Activated CD4-positive, alpha-beta T cell treated with anti-CD3 and anti-CD28 coated beads, Interleukin-2, amount 50 U/mL, for 16 hours (primary cell): ENCODE measurements around the gene SLC35F1.

ENCODE experiments used
- DNase-seq: peaks from one replicate; pipeline ENCODE4 v3.0.0-alpha.2; 2020

The SLC35F1 gene

GRCh38 chr6:118319894-118320649, 413.0 kb downstream of the SLC35F1 start:
- DNase-seq: no peak

- peak; percentile 15 for DNase-seq
These were observed 413.6 kb downstream of the SLC35F1 start for GRCh38 chr6:118320652-118321051.

- no peak for DNase-seq
These were observed 417.1 kb downstream of the SLC35F1 start for GRCh38 chr6:118324116-118324515.

- no peak for DNase-seq
These were observed 418.3 kb downstream of the SLC35F1 start for GRCh38 chr6:118325220-118325860.

- no peak for DNase-seq
These were observed 419.6 kb downstream of the SLC35F1 start for GRCh38 chr6:118326712-118327111.

GRCh38 chr6:118327237-118327636, 420.2 kb downstream of the SLC35F1 start:
- DNase-seq: no peak

- DNase-seq: no peak
These were observed 426.7 kb downstream of the SLC35F1 start for GRCh38 chr6:118333772-118334171.

- no peak for DNase-seq
These were observed 427.6 kb downstream of the SLC35F1 start for GRCh38 chr6:118334634-118335033.

- no peak for DNase-seq
These were observed 428.3 kb downstream of the SLC35F1 start for GRCh38 chr6:118335325-118335816.

- DNase-seq: no peak
These were observed 437.1 kb downstream of the SLC35F1 start for GRCh38 chr6:118344014-118344670.

GRCh38 chr6:118350881-118351430, 443.9 kb downstream of the SLC35F1 start:
- DNase-seq: no peak

- DNase-seq: no peak
These were observed 446.5 kb downstream of the SLC35F1 start for GRCh38 chr6:118353564-118353963.

GRCh38 chr6:118354641-118355040, 447.6 kb downstream of the SLC35F1 start:
- DNase-seq: peak; percentile 8

- DNase-seq: no peak
These were observed 449.0 kb downstream of the SLC35F1 start for GRCh38 chr6:118356054-118356453.

- no peak for DNase-seq
These were observed 449.6 kb downstream of the SLC35F1 start for GRCh38 chr6:118356686-118357085.
